KMS-11 (cell line): ENCODE measurements around the gene TMEM121B.

Experiments used
- H2AFZ ChIP-seq: fragments of 200-600 bp; sonication (generic); 2 replicates; pipeline ENCODE4 v1.6.1; 2016; ENCODE audit warnings: antibody characterized with exemption, mixed run types, low read depth
- H3K27ac ChIP-seq: fragments of 200-600 bp; sonication (generic); 2 replicates; pipeline ENCODE4 v1.6.1; 2016; ENCODE audit warnings: mild to moderate bottlenecking, mixed run types
- H3K27me3 ChIP-seq: fragments of 200-600 bp; sonication (generic); 2 replicates; pipeline ENCODE4 v1.6.1; 2017; ENCODE audit warnings: mild to moderate bottlenecking, low read depth, mixed run types, moderate library complexity; ENCODE audit not compliant: insufficient read depth
- H3K36me3 ChIP-seq: fragments of 200-600 bp; sonication (generic); 2 replicates; pipeline ENCODE4 v1.6.1; 2017; ENCODE audit warnings: mild to moderate bottlenecking, mixed run types; ENCODE audit not compliant: insufficient read depth
- H3K4me1 ChIP-seq: fragments of 200-600 bp; sonication (generic); 2 replicates; pipeline ENCODE4 v1.6.1; 2016; ENCODE audit warnings: mild to moderate bottlenecking, low read depth, mixed run types; ENCODE audit not compliant: poor library complexity, severe bottlenecking
- H3K4me2 ChIP-seq: fragments of 200-600 bp; sonication (generic); 2 replicates; pipeline ENCODE4 v1.7.0; 2016; ENCODE audit warnings: mild to moderate bottlenecking, mixed run types
- H3K4me3 ChIP-seq: fragments of 200-600 bp; sonication (generic); IDR thresholded peaks from 2 replicates; pipeline ENCODE4 v1.6.1; 2017; ENCODE audit warnings: low read depth, low read length, mixed read lengths; ENCODE audit not compliant: insufficient read depth
- H3K79me2 ChIP-seq: fragments of 200-600 bp; sonication (generic); 2 replicates; pipeline ENCODE4 v1.6.1; 2016; ENCODE audit warnings: low read depth, mixed run types; ENCODE audit not compliant: insufficient read depth
- H3K9ac ChIP-seq: fragments of 200-600 bp; sonication (generic); 2 replicates; pipeline ENCODE4 v1.6.1; 2016; ENCODE audit warnings: mild to moderate bottlenecking, mixed run types
- H4K20me1 ChIP-seq: fragments of 200-600 bp; sonication (generic); 2 replicates; pipeline ENCODE4 v1.6.1; 2016; ENCODE audit warnings: mild to moderate bottlenecking, mixed run types; ENCODE audit not compliant: insufficient read depth
- CTCF ChIP-seq: fragments of 200-600 bp; sonication (generic); conservative IDR thresholded peaks from 2 replicates; pipeline ENCODE4 v1.6.1; 2017; ENCODE audit warnings: low read depth, mild to moderate bottlenecking, antibody characterized with exemption, low read length, moderate library complexity, mixed read lengths

The TMEM121B gene

GRCh38 chr22:17095538-17095937 is 25.6 kb downstream of the TMEM121B start:
- no peak overlapping the region for H3K9ac ChIP-seq
- no peaks in the 10 kb centered on the region for H3K79me2 ChIP-seq
- no peaks in the 10 kb centered on the region for H3K36me3 ChIP-seq
- no peaks in the 10 kb centered on the region for H3K4me1 ChIP-seq
- no peak overlapping the region for H3K4me3 ChIP-seq
- no peak overlapping the region for H3K27ac ChIP-seq
- no peaks in the 10 kb centered on the region for H3K27me3 ChIP-seq
- H2AFZ ChIP-seq, result no peak overlapping the region
- H4K20me1 ChIP-seq, result no peaks in the 10 kb centered on the region
- no peak overlapping the region for H3K4me2 ChIP-seq
- TF ChIP-seq CTCF, result peak; percentile 40

GRCh38 chr22:17093081-17093480 is 28.1 kb downstream of the TMEM121B start:
- Histone ChIP-seq H3K4me2 (no peak overlapping the region), H3K27me3 (no peaks in the 10 kb centered on the region), H3K79me2 (0 out of 2 replicates have a peak, but pooled peaks cover 5% of the 10 kb centered on the region), H2AFZ (no peak overlapping the region), H3K9ac (no peak overlapping the region), H3K4me3 (no peak overlapping the region), H4K20me1 (no peaks in the 10 kb centered on the region), H3K27ac (no peak overlapping the region), H3K4me1 (peaks cover 12% of the 10 kb centered on the region), H3K36me3 (no peaks in the 10 kb centered on the region)
- TF ChIP-seq CTCF, result no peak

GRCh38 chr22:17091851-17092250 is 29.3 kb downstream of the TMEM121B start:
- H3K4me1 ChIP-seq, result peaks cover 25% of the 10 kb centered on the region
- no peak for TF ChIP-seq CTCF
- H3K79me2 ChIP-seq, result 0 out of 2 replicates have a peak, but pooled peaks cover 5% of the 10 kb centered on the region
- H2AFZ ChIP-seq, result no peak overlapping the region
- H4K20me1 ChIP-seq, result no peaks in the 10 kb centered on the region
- H3K27me3 ChIP-seq, result no peaks in the 10 kb centered on the region
- H3K4me2 ChIP-seq, result no peak overlapping the region
- H3K36me3 ChIP-seq, result no peaks in the 10 kb centered on the region
- no peak overlapping the region for H3K4me3 ChIP-seq
- H3K9ac ChIP-seq, result no peak overlapping the region
- no peak overlapping the region for H3K27ac ChIP-seq

GRCh38 chr22:17090550-17090949 is 30.6 kb downstream of the TMEM121B start:
- Histone ChIP-seq H3K79me2 (0 out of 2 replicates have a peak, but pooled peaks cover 5% of the 10 kb centered on the region), H3K4me1 (peaks cover 33% of the 10 kb centered on the region), H3K27me3 (no peaks in the 10 kb centered on the region), H3K9ac (no peak overlapping the region), H3K4me3 (no peak overlapping the region), H3K27ac (no peak overlapping the region), H2AFZ (no peak overlapping the region), H4K20me1 (no peaks in the 10 kb centered on the region), H3K36me3 (no peaks in the 10 kb centered on the region), H3K4me2 (no peak overlapping the region)
- no peak for TF ChIP-seq CTCF
